Esophagus muscularis mucosa (tissue), 4 donors: ENCODE data around the gene HPD. TPM values are rescaled to one million over a fixed set of nuclear protein-coding genes. Genes with fewer than 3 reads are reported as not detected.
A peak's percentile ranks its signal among the peaks of the same experiment; 100 is the strongest.

Source experiments
- DNase-seq: peaks from one replicate; pipeline ENCODE4 v3.0.0-alpha.2; 2017; ENCODE audit errors: extremely low spot score
- H3K27ac ChIP-seq, 4 donors: fragments of 200-600 bp; sonication (generic); replicated peaks in 1 of 4; 1 replicate in 3 of 4; 2 replicates in 1 of 4; pipeline ENCODE4 v1.5.1; 2016 to 2019; ENCODE audit warnings: mild to moderate bottlenecking in 1 of 4
- H3K27me3 ChIP-seq, 4 donors: fragments of 200-600 bp; sonication (generic); one replicate each; pipeline versions ENCODE4 v1.5.1 to v1.6.0; 2016 to 2019
- H3K36me3 ChIP-seq, 4 donors: fragments of 200-600 bp; sonication (generic); one replicate each; pipeline ENCODE4 v1.5.1; 2016 to 2019
- H3K4me1 ChIP-seq, 4 donors: fragments of 200-600 bp; sonication (generic); one replicate each; pipeline ENCODE4 v1.5.1; 2016 to 2019
- H3K4me3 ChIP-seq, 4 donors: fragments of 200-600 bp; sonication (generic); 1 replicate in 2 of 4; 2 replicates in 2 of 4; pipeline ENCODE4 v1.5.1; 2016 to 2019; ENCODE audit warnings: mild to moderate bottlenecking in 4 of 4, moderate library complexity in 1 of 4
- H3K9me3 ChIP-seq, 4 donors: fragments of 200-600 bp; sonication (generic); 1 replicate in 3 of 4; 2 replicates in 1 of 4; pipeline ENCODE4 v1.5.1; 2016 to 2019
- CTCF ChIP-seq, 3 experiments: fragments of 200-600 bp in 2 of 3; fragments of 450-650 bp in 1 of 3; sonication (generic) in 2 of 3; IDR thresholded peaks; one replicate each; pipeline ENCODE4 v1.5.1; 2017 to 2019; ENCODE audit warnings: antibody characterized with exemption in 3 of 3, mild to moderate bottlenecking in 2 of 3, moderate library complexity in 1 of 3
- EP300 ChIP-seq: sonication (generic); formaldehyde crosslinking; IDR thresholded peaks from one replicate; pipeline ENCODE4 v1.6.1; 2017; ENCODE audit warnings: antibody characterized with exemption
- POLR2A ChIP-seq: fragments of 450-650 bp; IDR thresholded peaks from one replicate; pipeline ENCODE4 v1.6.1; 2017; ENCODE audit warnings: antibody characterized with exemption, moderate library complexity, mild to moderate bottlenecking, low read depth
- POLR2AphosphoS5 ChIP-seq, 2 donors: sonication (generic); formaldehyde crosslinking; IDR thresholded peaks; one replicate each; pipeline ENCODE4 v1.6.1; 2017; ENCODE audit warnings: antibody characterized with exemption in 2 of 2
- WGBS: methylation state at CpG from one replicate; pipeline ENCODE4 v1.1.5; 2018; 5-methylcytosine and 5-hydroxymethylcytosine counted together
- intact Hi-C: fragments of 100-400 bp; cut with DNase I; formaldehyde crosslinking; loops from one replicate; pipeline ENCODE4 v1.15.1; 2023
- small RNA-seq, 3 donors: library from RNA; depleted of rRNA; stranded (forward); fragments of <200 nt; gene quantifications; one replicate each; pipeline ENCODE3, GENCODE V24; 2016
- total RNA-seq, 4 donors: library from RNA; depleted of rRNA; stranded (reverse); fragments of >200 nt; gene quantifications; one replicate each; pipeline versions ENCODE4 v1.1.0 to v1.2.1, GENCODE V29; 2016

HPD gene
- total RNA-seq, 4 donors from 2014 or later: 0.65 to 3.3 (median 1.3) TPM

- intact Hi-C loops: no loop called here
- TF ChIP-seq POLR2AphosphoS5 (IDR thresholded peaks at IDR 0.05): no peak
- no peak for TF ChIP-seq EP300
- no peak for TF ChIP-seq POLR2A
- TF ChIP-seq CTCF (IDR thresholded peaks at IDR 0.05): no peak
- no peak for DNase-seq
- Histone ChIP-seq H3K36me3 (peaks cover 0 to 1% (median 0%) of the 10 kb centered on the region in 4 donors), H3K4me3 (no peak overlapping the region), H3K27me3 (no peaks in the 10 kb centered on the region), H3K4me1 (peaks cover 37 to 42% (median 39%) of the 10 kb centered on the region in 4 donors), H3K27ac (peak overlapping the region; percentile 23 to 67 (median 43)), H3K9me3 (no peaks in the 10 kb centered on the region)
- 64% methylated on average over 26 of the region's 28 CpGs for WGBS
These were observed 68.6 kb downstream of the HPD start for GRCh38 chr12:121789800-121790728.

Small RNAs within 50 kb of the gene (small RNA-seq; reads per million reads assigned to genes)
- gene AC069503.3: 0 reads per million in 3 donors
- gene RF00017: 0 reads per million in 3 donors
- 0 reads per million in 3 donors for gene RNU7-170P

Other genes starting within 250 kb of the HPD start
- 10 to 100 TPM in 2 of 4 donors, 1 to 10 TPM in 2; 7.1 to 17.7 (median 13.5) TPM for gene ORAI1, start 232.3 kb downstream of the HPD start, total RNA-seq
- 1 to 10 TPM in 1 of 4 donors, under 1 TPM in 2, not detected in 1; 0.13 to 1.2 (median 0.17) TPM for gene MORN3, start 189.2 kb downstream of the HPD start, total RNA-seq
- gene TMEM120B, start 146.1 kb downstream of the HPD start, total RNA-seq: 10 to 100 TPM in 1 of 4 donors, 1 to 10 TPM in 3; 4.5 to 14.1 (median 6.4) TPM
- gene RHOF, start 65.2 kb downstream of the HPD start, total RNA-seq: 10 to 100 TPM in 3 of 4 donors, 1 to 10 TPM in 1; 7.0 to 23.2 (median 15.9) TPM
- gene SETD1B, start 54.9 kb downstream of the HPD start, total RNA-seq: 10 to 100 TPM in 3 of 4 donors, 1 to 10 TPM in 1; 9.4 to 27.1 (median 19.9) TPM
- 10 to 100 TPM; 22.4 to 63.7 (median 44.4) TPM for gene PSMD9, start 29.9 kb upstream of the HPD start, total RNA-seq
- gene CFAP251, start 59.7 kb upstream of the HPD start, total RNA-seq: 1 to 10 TPM in 1 of 4 donors, under 1 TPM in 3; 0.66 to 1.9 (median 0.87) TPM
- 10 to 100 TPM in 1 of 4 donors, 1 to 10 TPM in 3; 2.9 to 10.1 (median 6.3) TPM for gene BCL7A, start 163.0 kb upstream of the HPD start, total RNA-seq
- gene MLXIP, start 219.9 kb upstream of the HPD start, total RNA-seq: 10 to 100 TPM; 33.8 to 82.2 (median 50.9) TPM